Activated CD4-positive, alpha-beta T cell treated with anti-CD3 and anti-CD28 coated beads, Interleukin-2, amount 50 U/mL, for 16 hours (primary cell): ENCODE data around the gene PTPRJ.
"Not testable (repeated sequence)": the region's sequence is repeated elsewhere in the genome, so short reads cannot be mapped to it uniquely, and the experiment has no call there.

Source experiments
- DNase-seq: peaks from one replicate; pipeline ENCODE4 v3.0.0-alpha.2; 2020

PTPRJ gene

GRCh38 chr11:48123934-48124755 lies 143.8 kb downstream of the PTPRJ start:
- DNase-seq: no peak

GRCh38 chr11:48124880-48125279 lies 144.5 kb downstream of the PTPRJ start:
- DNase-seq: no peak

- no peak for DNase-seq
Observed at GRCh38 chr11:48125866-48126265, 145.5 kb downstream of the PTPRJ start.

- no peak for DNase-seq
Observed at GRCh38 chr11:48127521-48128183, 147.3 kb downstream of the PTPRJ start.

GRCh38 chr11:48129697-48130395 lies 149.5 kb downstream of the PTPRJ start:
- DNase-seq: no peak

- DNase-seq: no peak
Observed at GRCh38 chr11:48134221-48134922, 154.0 kb downstream of the PTPRJ start.

GRCh38 chr11:48138222-48138621 lies 157.9 kb downstream of the PTPRJ start:
- DNase-seq: no peak

GRCh38 chr11:48139896-48140295 lies 159.5 kb downstream of the PTPRJ start:
- not testable (repeated sequence) for DNase-seq

GRCh38 chr11:48141475-48142122 lies 161.2 kb downstream of the PTPRJ start:
- no peak for DNase-seq

- no peak for DNase-seq
Observed at GRCh38 chr11:48142889-48143288, 162.5 kb downstream of the PTPRJ start.

- no peak for DNase-seq
Observed at GRCh38 chr11:48148749-48149148, 168.4 kb downstream of the PTPRJ start.

GRCh38 chr11:48150213-48150612 lies 169.9 kb downstream of the PTPRJ start:
- no peak for DNase-seq

GRCh38 chr11:48154151-48154550 lies 173.8 kb downstream of the PTPRJ start:
- no peak for DNase-seq

- no peak for DNase-seq
Observed at GRCh38 chr11:48161951-48162884, 181.9 kb downstream of the PTPRJ start.

- DNase-seq: no peak
Observed at GRCh38 chr11:48162885-48163268, 182.5 kb downstream of the PTPRJ start.

- DNase-seq: no peak
Observed at GRCh38 chr11:48163360-48164100, 183.2 kb downstream of the PTPRJ start.

- DNase-seq: no peak
Observed at GRCh38 chr11:48164836-48165235, 184.5 kb downstream of the PTPRJ start.

- no peak for DNase-seq
Observed at GRCh38 chr11:48165426-48165825, 185.1 kb downstream of the PTPRJ start.

GRCh38 chr11:48167380-48167779 lies 187.0 kb downstream of the PTPRJ start:
- no peak for DNase-seq

- no peak for DNase-seq
Observed at GRCh38 chr11:48168815-48169214, 188.5 kb downstream of the PTPRJ start.

GRCh38 chr11:48169259-48169658 lies 188.9 kb downstream of the PTPRJ start:
- DNase-seq: no peak
